ENCODE measurements around the gene FASTK. TPM values are rescaled to one million over a fixed set of nuclear protein-coding genes. Genes with fewer than 3 reads are reported as not detected.
A peak's percentile ranks its signal among the peaks of the same experiment; 100 is the strongest.
"Not testable (repeated sequence)": the region's sequence is repeated elsewhere in the genome, so short reads cannot be mapped to it uniquely, and the experiment has no call there.

FASTK gene
- total RNA-seq, 1 donor from 2014 or later: 68.0 TPM

DNA sequence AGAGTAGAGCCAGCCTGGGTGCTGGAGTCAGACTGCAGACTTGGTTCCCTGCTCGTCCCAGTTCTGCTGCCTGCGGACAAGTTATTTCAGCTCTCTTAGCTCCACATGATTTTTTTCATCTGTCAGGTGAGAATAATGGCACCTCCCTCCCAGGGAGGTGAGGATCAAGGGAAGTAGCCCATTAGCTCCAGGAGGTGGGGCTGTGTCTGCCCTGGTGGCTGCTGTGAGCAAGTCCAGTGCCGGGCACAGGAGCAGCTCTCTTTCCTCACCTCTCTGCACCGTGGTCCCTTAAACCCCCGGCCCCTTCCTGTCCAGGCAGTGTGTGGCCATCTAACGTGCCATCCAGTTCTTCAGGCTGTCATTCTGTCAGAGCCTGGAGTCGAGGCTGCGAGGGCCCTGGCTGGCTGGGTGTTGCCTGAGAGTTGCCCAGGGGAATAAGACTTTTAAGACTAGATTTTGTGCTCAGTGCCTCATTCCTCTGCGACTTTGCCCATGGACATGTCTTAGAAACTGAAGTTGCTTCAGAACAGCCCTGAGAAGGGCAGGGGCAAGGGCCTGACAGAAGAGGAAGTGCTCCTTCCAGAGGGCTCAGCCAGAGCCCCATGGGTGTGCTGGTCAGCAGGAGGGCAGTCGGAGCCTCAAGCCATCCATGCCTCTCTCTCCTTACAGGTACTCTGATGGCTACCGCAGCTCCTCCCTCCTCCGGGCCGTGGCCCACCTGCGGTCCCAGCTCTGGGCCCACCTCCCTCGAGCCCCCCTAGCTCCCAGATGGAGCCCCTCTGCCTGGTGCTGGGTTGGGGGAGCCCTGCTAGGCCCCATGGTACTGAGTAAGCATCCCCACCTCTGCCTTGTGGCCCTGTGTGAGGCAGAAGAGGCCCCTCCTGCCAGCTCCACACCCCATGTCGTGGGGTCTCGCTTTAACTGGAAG, 47.4 kb downstream of the FASTK start:
- peaks cover 6% of the 10 kb centered on the region for H3K4me1 Mint-ChIP-seq (ENCODE audit: unreplicated experiment)
- no peak for DNase-seq (ENCODE audit: low spot score)
- H3K27me3 Mint-ChIP-seq (ENCODE audit: unreplicated experiment): peaks cover 8% of the 10 kb centered on the region
- TF ChIP-seq, protein P1, sequence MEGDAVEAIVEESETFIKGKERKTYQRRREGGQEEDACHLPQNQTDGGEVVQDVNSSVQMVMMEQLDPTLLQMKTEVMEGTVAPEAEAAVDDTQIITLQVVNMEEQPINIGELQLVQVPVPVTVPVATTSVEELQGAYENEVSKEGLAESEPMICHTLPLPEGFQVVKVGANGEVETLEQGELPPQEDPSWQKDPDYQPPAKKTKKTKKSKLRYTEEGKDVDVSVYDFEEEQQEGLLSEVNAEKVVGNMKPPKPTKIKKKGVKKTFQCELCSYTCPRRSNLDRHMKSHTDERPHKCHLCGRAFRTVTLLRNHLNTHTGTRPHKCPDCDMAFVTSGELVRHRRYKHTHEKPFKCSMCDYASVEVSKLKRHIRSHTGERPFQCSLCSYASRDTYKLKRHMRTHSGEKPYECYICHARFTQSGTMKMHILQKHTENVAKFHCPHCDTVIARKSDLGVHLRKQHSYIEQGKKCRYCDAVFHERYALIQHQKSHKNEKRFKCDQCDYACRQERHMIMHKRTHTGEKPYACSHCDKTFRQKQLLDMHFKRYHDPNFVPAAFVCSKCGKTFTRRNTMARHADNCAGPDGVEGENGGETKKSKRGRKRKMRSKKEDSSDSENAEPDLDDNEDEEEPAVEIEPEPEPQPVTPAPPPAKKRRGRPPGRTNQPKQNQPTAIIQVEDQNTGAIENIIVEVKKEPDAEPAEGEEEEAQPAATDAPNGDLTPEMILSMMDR (IDR thresholded peaks at IDR 0.05; ENCODE audit: unreplicated experiment): no peak
- H3K27ac Mint-ChIP-seq (ENCODE audit: unreplicated experiment): no peak overlapping the region
- no peaks in the 10 kb centered on the region for H3K36me3 Mint-ChIP-seq (ENCODE audit: low read depth, unreplicated experiment)
- no peak overlapping the region for H3K4me3 Mint-ChIP-seq (ENCODE audit: unreplicated experiment)
- no peaks in the 10 kb centered on the region for H3K9me3 Mint-ChIP-seq (ENCODE audit: unreplicated experiment)

DNA sequence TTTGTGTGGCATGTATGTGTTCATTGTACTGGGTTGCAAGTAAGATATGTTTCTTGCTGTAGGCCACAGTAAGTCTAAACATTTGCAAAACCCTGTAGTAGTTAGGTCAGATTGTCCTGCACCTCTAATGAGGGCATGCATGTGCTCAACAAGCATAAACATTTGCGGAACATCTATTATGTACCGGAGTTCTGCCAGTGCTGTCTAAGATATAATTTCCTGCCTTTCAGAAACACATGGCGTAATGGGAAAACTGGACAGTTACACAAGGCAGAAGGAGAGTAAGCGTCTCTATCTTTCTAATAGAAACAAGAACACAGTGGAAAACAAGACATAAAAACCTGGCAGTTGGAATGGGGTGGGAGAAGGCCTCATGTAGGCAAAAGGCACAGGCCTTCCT, 49.6 kb downstream of the FASTK start:
- TF ChIP-seq, protein P1 (IDR thresholded peaks at IDR 0.05; ENCODE audit: unreplicated experiment): no peak
- Mint-ChIP-seq H3K9me3 (ENCODE audit: unreplicated experiment) (no peaks in the 10 kb centered on the region), H3K4me1 (ENCODE audit: unreplicated experiment) (peaks cover 6% of the 10 kb centered on the region), H3K27ac (ENCODE audit: unreplicated experiment) (no peak overlapping the region), H3K4me3 (ENCODE audit: unreplicated experiment) (peak overlapping the region; percentile 28), H3K36me3 (ENCODE audit: low read depth, unreplicated experiment) (no peaks in the 10 kb centered on the region), H3K27me3 (ENCODE audit: unreplicated experiment) (peaks cover 19% of the 10 kb centered on the region)
- DNase-seq (ENCODE audit: low spot score): no peak

- DNase-seq (ENCODE audit: low spot score): no peak
- Mint-ChIP-seq H3K4me1 (ENCODE audit: unreplicated experiment) (peaks cover 6% of the 10 kb centered on the region), H3K27me3 (ENCODE audit: unreplicated experiment) (peaks cover 19% of the 10 kb centered on the region), H3K9me3 (ENCODE audit: unreplicated experiment) (no peaks in the 10 kb centered on the region), H3K27ac (ENCODE audit: unreplicated experiment) (peak overlapping the region; percentile 96), H3K36me3 (ENCODE audit: low read depth, unreplicated experiment) (no peaks in the 10 kb centered on the region), H3K4me3 (ENCODE audit: unreplicated experiment) (peak overlapping the region; percentile 91)
- TF ChIP-seq, protein P1 (IDR thresholded peaks at IDR 0.05; ENCODE audit: unreplicated experiment): no peak
Measured at GRCh38 chr7:151028948-151029501, 51.6 kb downstream of the FASTK start.

DNA sequence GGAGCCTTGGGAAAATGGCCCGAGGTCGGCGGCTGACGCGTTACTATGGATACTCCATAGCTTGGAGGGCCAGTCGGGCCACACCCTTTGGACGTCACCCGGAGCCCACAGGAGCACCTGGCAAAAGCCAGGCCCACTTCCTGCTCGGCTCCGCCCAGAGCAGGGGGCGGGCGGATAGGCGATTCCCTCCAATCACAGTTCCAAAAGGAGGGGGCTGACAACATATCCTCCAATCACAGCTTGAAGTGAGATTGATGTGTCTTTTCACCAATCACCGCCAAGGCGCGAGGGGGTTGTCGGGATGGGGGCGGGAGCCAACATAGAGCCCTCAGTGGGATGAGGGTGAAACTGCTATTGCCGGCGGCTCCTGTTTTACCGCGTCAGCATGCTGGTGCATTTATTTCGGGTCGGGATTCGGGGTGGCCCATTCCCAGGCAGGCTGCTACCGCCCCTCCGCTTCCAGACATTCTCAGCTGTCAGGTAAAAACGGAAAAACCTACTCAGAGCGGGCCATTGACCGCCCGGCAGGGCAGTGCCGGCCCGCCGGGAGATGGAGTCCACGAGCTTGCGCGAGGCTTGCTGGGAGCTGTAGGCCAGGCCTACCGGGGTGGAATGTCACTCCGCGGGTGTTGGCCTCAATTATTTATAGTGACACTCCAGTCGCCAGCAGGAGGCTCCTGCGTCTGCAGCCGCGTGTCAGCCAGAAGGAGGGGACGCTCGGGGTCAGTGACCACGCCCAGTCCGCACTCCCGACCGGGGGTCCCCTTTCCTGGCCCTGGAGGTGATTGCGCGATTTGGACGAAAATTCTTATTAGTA, 52.3 kb downstream of the FASTK start, which contains the start of gene ABCB8:
Gene ABCB8, plus strand, starts transcription at position 320 of the 817 bp plus-strand sequence. Its CDS starts 66 bp downstream, at position 386.
- Mint-ChIP-seq H3K4me3 (ENCODE audit: unreplicated experiment) (peak within 1 kb of the TSS; percentile 91), H3K27ac (ENCODE audit: unreplicated experiment) (peak within 1 kb of the TSS; percentile 96), H3K4me1 (ENCODE audit: unreplicated experiment) (peaks cover 6% of the 10 kb centered on the region), H3K36me3 (ENCODE audit: low read depth, unreplicated experiment) (no peaks in the 10 kb centered on the region), H3K27me3 (ENCODE audit: unreplicated experiment) (peaks cover 19% of the 10 kb centered on the region), H3K9me3 (ENCODE audit: unreplicated experiment) (no peaks in the 10 kb centered on the region)
- TF ChIP-seq, protein P1 (IDR thresholded peaks at IDR 0.05; ENCODE audit: unreplicated experiment): peak; percentile 52
- peak; percentile 98 for DNase-seq (ENCODE audit: low spot score)

DNA sequence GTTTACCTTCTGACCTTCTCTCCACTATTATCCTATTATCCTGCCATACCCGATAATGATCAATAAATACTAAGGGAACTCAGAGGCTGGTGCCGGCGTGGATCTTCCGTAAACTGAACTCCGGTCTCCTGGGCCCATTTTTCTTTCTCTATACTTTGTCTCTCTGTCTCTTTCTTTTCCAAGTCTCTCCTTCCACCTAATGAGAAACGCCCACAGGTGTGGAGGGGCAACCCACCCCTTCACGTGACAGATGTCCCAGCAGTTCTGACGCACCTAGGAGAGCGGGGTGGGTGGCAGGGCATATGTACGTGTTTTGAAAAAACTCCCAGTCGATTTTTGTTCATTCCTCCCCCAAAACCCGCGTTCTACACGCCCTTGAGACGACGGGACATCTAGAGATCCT, 52.9 kb downstream of the FASTK start:
- H3K4me1 Mint-ChIP-seq (ENCODE audit: unreplicated experiment); DNase-seq (ENCODE audit: low spot score); H3K36me3 Mint-ChIP-seq (ENCODE audit: low read depth, unreplicated experiment); H3K9me3 Mint-ChIP-seq (ENCODE audit: unreplicated experiment): not testable (repeated sequence)
- H3K27ac Mint-ChIP-seq (ENCODE audit: unreplicated experiment): peak overlapping the region; percentile 96
- peaks cover 19% of the 10 kb centered on the region for H3K27me3 Mint-ChIP-seq (ENCODE audit: unreplicated experiment)
- peak overlapping the region; percentile 91 for H3K4me3 Mint-ChIP-seq (ENCODE audit: unreplicated experiment)

- Mint-ChIP-seq H3K27me3 (ENCODE audit: unreplicated experiment) (peaks cover 19% of the 10 kb centered on the region), H3K27ac (ENCODE audit: unreplicated experiment) (peak overlapping the region; percentile 96), H3K4me3 (ENCODE audit: unreplicated experiment) (peak overlapping the region; percentile 4)
- not testable (repeated sequence) for H3K4me1 Mint-ChIP-seq (ENCODE audit: unreplicated experiment); H3K9me3 Mint-ChIP-seq (ENCODE audit: unreplicated experiment); DNase-seq (ENCODE audit: low spot score); H3K36me3 Mint-ChIP-seq (ENCODE audit: low read depth, unreplicated experiment)
Measured at GRCh38 chr7:151026771-151027727, 53.6 kb downstream of the FASTK start.
